ENCODE measurements around the gene GRB14.

Gene GRB14

DNA sequence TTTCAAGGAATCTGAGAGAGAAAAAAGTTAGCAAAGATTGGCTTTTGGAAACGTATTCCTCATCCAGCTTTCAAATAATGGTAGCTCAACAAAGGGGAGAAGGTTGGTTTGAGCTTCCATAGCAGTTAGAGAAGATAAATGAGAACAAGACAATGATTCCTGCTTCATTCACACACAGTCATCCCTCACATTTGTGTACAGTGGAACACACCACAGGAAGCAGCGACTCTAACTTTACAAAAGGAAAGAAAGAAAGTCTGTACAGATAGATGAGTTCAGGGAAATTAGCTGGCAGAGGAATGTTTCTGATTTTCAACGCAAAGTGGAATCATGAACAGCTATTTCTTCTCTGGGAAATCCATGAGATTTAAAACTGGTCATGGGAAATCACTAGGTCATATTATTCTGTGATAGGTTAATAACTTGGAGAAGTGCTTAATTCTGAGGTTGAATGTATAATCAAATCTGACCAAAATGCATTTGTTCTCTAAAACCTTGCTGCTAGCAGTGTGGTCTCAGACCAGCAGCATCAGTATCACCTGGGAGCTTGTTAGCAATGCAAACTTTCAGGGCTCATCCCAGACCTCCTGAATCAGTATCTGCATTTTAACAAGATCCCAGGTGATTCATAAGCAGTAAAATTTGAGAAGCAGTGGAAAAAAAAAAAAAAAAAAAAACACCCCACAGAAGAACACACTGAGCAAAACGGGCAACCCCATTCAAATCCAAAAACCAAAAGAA, 112.0 kb downstream of the GRB14 start:
- H3K4me3 ChIP-seq (ENCODE audit: low read depth, low read length): no peak overlapping the region
- DNase-seq (ENCODE audit: low read depth): no peak
- in situ Hi-C loops (cut with HindIII; ENCODE audit: low sequenced_read_pairs): no loop called here
- TF ChIP-seq, protein P1, sequence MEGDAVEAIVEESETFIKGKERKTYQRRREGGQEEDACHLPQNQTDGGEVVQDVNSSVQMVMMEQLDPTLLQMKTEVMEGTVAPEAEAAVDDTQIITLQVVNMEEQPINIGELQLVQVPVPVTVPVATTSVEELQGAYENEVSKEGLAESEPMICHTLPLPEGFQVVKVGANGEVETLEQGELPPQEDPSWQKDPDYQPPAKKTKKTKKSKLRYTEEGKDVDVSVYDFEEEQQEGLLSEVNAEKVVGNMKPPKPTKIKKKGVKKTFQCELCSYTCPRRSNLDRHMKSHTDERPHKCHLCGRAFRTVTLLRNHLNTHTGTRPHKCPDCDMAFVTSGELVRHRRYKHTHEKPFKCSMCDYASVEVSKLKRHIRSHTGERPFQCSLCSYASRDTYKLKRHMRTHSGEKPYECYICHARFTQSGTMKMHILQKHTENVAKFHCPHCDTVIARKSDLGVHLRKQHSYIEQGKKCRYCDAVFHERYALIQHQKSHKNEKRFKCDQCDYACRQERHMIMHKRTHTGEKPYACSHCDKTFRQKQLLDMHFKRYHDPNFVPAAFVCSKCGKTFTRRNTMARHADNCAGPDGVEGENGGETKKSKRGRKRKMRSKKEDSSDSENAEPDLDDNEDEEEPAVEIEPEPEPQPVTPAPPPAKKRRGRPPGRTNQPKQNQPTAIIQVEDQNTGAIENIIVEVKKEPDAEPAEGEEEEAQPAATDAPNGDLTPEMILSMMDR (IDR thresholded peaks at IDR 0.05; ENCODE audit: low read depth, low read length, missing control alignments): no peak

DNA sequence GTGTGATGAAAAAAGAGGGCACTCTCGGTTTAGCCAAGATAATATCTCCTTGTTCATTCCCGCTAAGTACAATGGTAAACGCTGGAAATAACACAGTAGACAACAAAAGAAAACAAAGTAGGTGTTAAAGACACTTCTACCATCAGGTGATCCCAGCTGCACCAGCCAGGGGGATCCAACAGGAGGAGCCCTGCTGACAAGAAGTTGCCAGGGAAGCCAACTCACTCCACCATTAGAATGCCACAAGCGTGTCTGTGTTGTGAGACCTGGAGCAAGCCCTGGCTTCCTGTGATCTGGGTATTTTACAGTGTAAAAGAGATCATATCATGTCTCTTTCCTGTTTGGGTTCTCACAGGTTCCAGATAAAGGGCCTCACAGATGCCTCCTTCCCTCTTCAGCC, 117.0 kb downstream of the GRB14 start:
- TF ChIP-seq, protein P1 (IDR thresholded peaks at IDR 0.05; ENCODE audit: low read depth, low read length, missing control alignments): no peak
- no peak for DNase-seq (ENCODE audit: low read depth)
- H3K4me3 ChIP-seq (ENCODE audit: low read depth, low read length): no peak overlapping the region
- in situ Hi-C loops (cut with HindIII; ENCODE audit: low sequenced_read_pairs): no loop called here

DNA sequence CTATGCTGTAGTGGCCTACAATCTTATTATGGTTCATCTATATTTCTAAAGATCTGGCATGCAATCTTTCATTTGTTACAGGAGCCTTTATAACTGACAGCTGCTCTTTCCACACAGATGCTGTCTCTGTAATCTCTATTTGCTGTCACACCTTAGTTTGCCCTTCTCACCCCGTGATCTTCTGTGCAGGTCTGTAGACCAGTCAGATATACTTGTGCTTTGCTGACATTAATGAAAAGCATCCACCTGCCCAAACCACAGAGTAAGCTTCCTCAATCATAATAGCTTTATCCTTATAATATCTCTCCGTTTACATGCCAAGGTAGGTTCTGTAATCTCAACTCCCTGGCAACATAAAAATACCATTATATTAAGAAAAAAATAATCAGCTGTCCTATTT, 122.4 kb downstream of the GRB14 start:
- TF ChIP-seq, protein P1 (IDR thresholded peaks at IDR 0.05; ENCODE audit: low read depth, low read length, missing control alignments): no peak
- H3K4me3 ChIP-seq (ENCODE audit: low read depth, low read length): no peak overlapping the region
- no peak for DNase-seq (ENCODE audit: low read depth)
- in situ Hi-C loops (cut with HindIII; ENCODE audit: low sequenced_read_pairs): loop anchor here (25.0 kb wide), 1 partner anchor 1337 kb away; no protein-coding TSS in a partner anchor

DNA sequence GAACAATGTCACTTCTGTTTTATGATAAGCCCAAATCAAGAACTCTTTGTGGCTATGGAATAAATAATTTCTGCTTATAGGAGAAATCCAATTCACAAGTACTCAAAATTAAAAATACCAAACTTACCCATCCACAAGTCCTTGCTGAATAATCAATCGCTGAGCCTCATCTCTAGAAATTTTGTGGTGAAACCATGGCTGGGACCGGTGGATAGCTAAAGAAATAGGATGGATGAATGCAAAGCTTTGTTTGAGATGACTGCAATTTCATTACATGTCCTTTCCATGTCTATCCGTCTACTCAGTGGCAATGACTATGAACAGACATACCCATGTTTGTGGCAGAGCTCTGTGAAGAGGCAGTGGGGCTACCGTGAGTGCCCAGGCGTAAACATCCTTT, 124.4 kb downstream of the GRB14 start:
- no peak for DNase-seq (ENCODE audit: low read depth)
- in situ Hi-C loops (cut with HindIII; ENCODE audit: low sequenced_read_pairs): loop anchor here (25.0 kb wide), 1 partner anchor 1335 kb away; no protein-coding TSS in a partner anchor
- TF ChIP-seq, protein P1 (IDR thresholded peaks at IDR 0.05; ENCODE audit: low read depth, low read length, missing control alignments): no peak
- H3K4me3 ChIP-seq (ENCODE audit: low read depth, low read length): no peak overlapping the region

DNA sequence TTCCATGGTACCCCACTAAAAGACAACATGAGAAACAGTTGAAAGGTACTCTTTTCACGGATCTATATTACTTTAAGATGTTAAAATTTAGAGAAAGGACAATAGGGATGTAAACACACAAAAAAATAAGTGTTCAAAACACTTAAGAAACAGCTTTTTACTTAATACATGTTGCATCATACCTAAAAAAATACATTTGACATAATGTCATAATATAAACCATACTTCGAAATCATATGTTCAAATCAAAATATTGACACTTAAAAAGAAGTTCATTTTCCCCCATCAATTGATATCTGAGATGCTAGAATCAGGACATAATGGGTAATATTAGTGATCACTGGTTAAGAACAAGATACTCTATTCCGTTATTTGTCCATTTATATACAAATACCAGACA, 124.9 kb downstream of the GRB14 start:
- DNase-seq (ENCODE audit: low read depth): no peak
- in situ Hi-C loops (cut with HindIII; ENCODE audit: low sequenced_read_pairs): loop anchor here (25.0 kb wide), 1 partner anchor 1334 kb away; no protein-coding TSS in a partner anchor
- TF ChIP-seq, protein P1 (IDR thresholded peaks at IDR 0.05; ENCODE audit: low read depth, low read length, missing control alignments): no peak
- no peak overlapping the region for H3K4me3 ChIP-seq (ENCODE audit: low read depth, low read length)

DNA sequence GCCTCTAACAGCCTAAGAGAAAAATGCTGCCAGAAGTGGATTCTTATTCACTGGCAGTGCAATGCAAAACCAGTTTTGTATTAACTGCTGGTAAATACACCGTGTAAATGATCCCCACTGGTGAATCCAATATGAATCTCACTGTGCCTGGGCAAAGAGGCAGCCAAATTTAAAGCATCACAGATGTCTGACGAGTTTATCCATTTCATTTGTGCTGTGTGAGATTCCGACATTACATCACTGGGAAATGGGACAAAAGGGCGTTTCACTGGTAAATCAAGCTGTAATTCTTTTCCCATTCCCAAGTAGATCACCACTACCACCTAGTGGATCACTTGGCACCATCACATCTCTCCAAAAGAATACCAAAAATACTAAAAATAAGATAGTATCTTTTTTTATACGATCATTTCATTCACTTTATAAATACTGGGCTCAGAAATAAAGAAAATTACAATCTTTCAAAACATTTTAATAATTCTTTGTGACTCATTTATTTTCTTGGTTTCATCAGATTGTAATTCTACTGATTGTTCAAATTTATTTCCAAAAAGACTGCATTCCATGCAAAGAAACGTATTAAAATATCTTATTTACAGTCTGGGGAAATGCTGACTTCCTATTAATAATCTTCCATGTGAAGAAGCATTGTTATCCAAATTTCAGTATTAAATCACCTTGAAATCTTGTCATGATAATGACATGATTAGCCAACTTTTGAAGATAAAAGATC, 125.6 kb downstream of the GRB14 start:
- TF ChIP-seq, protein P1 (IDR thresholded peaks at IDR 0.05; ENCODE audit: low read depth, low read length, missing control alignments): peak; percentile 71
- peak; percentile 36 for DNase-seq (ENCODE audit: low read depth)
- no peak overlapping the region for H3K4me3 ChIP-seq (ENCODE audit: low read depth, low read length)
- in situ Hi-C loops (cut with HindIII; ENCODE audit: low sequenced_read_pairs): loop anchor here (25.0 kb wide), 1 partner anchor 1333 kb away; no protein-coding TSS in a partner anchor
